ENCODE results near the gene CALB2.

CALB2 gene

GRCh38 chr16:71387045-71387871, 28.7 kb downstream of the CALB2 start:
- no peak for DNase-seq

- no peak for DNase-seq
These were observed 30.8 kb downstream of the CALB2 start for GRCh38 chr16:71389330-71389729.

DNA sequence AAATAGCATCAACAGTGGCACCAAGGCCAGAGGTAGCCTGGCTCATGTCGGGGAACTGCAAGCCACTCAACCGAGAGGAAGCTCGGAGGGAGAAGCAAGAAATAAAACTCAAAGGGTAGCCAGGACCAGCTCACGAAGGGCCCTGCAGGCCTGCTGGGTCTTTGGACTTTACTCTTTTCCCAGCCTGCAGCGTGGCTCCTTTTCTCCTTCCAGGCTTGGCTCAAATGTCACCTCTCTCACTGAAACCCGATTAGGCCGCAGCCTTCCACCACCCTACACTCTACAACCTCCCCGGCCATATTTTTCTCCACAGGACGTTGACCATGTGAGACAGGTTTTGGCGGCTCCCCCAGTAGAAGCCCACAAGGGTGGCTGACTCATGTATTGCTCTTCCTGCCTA, 38.1 kb downstream of the CALB2 start:
- no peak for DNase-seq

- DNase-seq: no peak
These were observed 41.5 kb downstream of the CALB2 start for GRCh38 chr16:71399801-71400563.

DNA sequence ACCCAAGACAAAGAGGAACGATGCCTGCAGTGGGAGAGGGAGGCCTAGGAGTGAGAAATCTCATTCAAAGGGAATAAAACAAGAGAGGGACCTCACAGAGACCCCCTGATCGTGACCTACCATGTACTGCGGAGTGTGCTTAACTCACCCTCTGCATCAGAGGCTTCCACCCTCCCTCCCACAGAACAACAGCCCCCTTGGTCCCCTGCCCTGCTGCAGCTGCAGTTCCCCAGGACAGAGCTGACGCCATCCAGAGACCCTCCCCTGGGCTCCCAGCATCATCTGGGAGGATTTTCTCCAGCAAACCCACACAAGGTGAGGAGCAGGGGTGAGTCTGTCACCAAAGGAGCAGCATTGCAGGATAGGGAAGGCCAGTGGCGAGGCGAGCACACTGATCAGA, 43.5 kb downstream of the CALB2 start:
- no peak for DNase-seq

GRCh38 chr16:71402674-71403073, 44.2 kb downstream of the CALB2 start:
- no peak for DNase-seq

- no peak for DNase-seq
These were observed 45.8 kb downstream of the CALB2 start for GRCh38 chr16:71404364-71404763.

GRCh38 chr16:71406316-71406715, 47.8 kb downstream of the CALB2 start:
- DNase-seq: no peak

GRCh38 chr16:71406724-71407123, 48.2 kb downstream of the CALB2 start:
- no peak for DNase-seq

DNA sequence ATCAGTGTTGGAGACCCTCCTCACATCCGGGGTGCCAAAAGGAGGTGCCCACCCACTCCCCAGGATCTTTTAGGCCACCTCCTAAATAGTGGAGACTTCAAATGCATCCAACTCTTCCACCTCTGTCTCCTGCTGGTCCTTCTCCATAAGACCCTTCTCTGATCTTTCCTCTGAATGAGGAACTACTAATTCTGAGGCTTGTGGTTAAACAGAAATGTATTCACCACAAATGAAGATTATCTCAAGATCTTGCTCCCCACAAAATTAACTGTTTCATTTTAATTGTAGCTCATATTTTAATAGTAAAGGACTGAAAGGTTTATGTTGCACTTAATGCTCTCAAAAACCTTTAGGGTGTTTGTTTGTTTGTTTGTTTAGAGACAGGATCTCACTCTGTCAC, 49.2 kb downstream of the CALB2 start:
- no peak for DNase-seq

DNA sequence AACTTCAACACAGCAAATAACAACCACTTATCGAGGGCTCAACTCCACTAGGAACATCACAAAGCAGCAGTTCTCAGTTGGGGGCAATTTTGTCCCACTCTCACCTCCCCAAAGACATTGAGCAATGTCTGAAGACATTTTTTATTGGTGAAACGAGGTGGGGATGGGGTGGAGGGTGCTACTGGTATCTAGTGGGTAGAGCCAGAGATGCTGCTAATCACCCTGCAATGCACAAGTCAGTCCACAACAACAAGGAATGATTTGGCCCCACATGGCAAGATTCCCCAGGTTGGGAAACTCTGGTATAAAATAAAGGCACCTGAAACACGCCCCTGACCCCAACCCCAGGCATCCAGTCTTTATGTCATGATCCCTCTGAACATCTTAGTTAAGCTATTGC, 50.0 kb downstream of the CALB2 start:
- DNase-seq: no peak

GRCh38 chr16:71409011-71409775, 50.7 kb downstream of the CALB2 start:
- DNase-seq: no peak

GRCh38 chr16:71410146-71410545, 51.6 kb downstream of the CALB2 start:
- DNase-seq: no peak

GRCh38 chr16:71412270-71413160, 54.0 kb downstream of the CALB2 start:
- peak in 42 of 56 donors; percentile 1 to 77 (median 22) for DNase-seq

- DNase-seq: no peak
These were observed 54.8 kb downstream of the CALB2 start for GRCh38 chr16:71413341-71413740.

DNA sequence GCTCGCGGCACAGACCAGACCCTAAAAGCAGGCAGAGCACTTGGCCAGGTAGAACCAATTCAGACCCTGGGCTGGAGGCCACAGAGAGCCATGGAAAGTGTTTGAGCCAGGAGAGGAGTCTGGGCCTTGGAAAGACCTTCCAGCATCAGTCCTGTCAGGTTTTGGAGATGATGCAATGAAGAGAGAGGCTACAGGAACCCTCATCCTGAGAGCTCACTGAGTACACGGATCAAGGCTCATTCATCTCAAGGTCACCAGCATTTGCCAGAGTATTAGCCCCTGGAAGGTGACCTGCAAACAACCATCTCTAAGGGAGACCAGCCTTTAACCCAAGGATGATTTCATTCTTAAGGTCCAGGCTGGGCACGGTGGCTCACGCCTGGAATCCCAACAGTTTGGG, 55.5 kb downstream of the CALB2 start:
- no peak for DNase-seq

DNA sequence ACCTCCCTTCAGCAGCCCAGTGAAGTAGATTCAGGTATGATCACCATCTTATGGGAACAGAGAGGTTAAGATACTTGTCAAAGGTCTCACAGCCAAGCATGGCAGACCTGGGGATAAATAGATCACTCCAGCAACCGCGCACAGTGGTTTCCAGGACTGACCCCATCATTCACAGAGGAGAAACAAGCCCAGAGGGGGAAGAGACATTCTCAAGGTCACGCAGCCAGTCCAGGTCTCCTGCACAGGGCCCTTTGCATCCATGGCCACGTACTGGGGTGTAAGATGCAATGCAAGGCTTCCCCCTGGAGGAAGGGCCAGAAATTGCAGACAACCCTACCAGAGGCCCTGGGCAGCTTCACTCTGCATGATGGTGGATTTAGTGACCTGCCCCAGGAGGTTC, 63.4 kb downstream of the CALB2 start:
- DNase-seq: no peak

DNA sequence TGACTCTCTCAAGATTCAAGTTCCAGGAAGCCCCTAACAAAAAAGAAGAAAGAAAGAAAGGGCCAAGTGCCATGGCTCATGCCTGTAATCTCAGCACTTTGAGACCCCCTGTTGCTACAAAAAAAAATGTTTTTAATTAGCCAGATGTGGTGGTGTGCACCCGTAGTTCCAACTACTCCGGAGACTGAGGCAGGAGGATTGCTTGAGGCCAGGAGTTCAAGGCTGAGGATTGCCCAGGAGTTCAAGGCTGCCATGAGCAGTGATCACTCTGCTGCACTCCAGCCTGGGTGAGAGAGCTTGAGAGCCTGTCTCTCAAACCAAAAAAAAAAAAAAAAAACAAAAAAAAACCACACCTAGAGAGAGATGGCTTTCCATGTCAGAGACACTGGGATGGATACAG, 64.5 kb downstream of the CALB2 start:
- no peak for DNase-seq

DNA sequence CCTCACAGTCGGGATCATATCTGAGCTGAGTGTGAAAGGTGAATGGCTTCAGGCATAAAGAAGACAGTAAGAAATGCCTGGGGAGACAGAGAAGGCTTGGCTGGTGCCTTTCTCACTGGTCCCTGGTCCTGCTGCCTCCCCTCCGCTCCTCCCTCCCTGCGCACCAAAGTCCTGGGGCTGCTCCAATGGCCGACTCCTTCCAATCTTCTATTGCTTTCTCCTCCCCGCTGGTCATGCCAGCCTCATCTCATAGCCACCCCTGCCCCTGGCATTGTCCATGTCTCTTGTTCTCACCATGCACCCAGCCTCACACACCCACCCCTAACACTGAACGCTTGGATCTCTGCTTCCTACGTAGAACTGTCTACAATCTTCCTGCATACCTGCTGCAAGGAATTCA, 65.3 kb downstream of the CALB2 start:
- DNase-seq: no peak

DNA sequence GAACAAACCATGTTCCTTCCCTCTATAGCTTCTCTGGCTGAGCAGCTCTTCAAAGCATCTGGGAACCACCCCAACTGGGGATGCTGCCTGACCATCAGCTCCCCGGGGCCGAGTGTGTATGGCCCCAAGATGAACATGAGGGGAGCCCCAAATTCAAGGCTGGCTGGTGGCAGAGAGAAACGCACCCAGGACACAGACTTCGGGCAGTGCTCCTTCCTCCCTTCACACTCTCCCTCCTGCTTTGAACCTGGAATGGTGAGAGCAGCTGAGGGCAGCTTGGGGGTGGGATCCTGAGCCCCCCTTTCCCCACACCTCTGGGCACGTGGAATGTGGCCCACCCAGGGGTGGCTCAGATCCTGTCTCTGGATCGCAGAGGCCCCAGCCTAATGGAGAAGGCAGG, 66.1 kb downstream of the CALB2 start:
- no peak for DNase-seq

DNA sequence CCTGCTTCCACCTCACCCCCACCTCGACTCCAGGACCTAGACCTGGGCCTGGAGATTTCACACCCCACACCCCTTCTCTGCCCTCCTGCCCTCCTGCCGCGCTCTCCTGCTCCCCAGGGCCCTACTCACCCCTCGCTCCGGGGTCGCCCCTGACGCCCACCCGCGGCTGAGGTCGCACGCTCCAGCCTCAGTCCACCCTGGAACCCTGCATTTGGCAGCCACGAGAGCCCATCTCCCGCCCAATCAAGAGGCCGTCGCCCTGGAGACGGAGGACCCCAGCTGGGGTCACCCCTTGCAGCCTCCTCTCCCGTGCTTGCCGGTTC, 67.2 kb downstream of the CALB2 start:
- no peak for DNase-seq
